GM18909 (cell line): ENCODE data around the gene LHFPL4.

ENCODE experiments used
- ATAC-seq: cut with Tn5 transposase; IDR thresholded peaks from one replicate; pipeline ENCODE4 v1.9.1; 2021; ENCODE audit warnings: mild to moderate bottlenecking; ENCODE audit not compliant: unreplicated experiment, poor library complexity

LHFPL4 gene

DNA sequence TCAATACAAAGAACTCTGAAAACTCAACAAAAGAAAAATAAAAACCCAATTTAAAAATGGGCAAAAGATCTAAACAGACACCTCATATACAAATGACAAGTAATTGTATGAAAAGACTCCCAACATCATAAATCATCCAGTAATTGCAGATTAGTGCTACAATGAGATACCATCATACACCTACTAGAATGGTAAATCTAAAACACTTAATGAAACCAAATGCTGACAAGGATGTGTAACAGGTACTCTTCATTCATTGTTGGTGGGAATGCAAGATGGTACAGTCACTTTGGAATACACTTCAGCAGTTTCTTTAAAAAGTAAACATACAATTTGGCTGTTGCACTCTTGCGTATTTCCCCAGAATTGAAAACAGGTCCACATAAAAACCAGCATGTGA is 68.4 kb downstream of the LHFPL4 start:
- no peak for ATAC-seq

DNA sequence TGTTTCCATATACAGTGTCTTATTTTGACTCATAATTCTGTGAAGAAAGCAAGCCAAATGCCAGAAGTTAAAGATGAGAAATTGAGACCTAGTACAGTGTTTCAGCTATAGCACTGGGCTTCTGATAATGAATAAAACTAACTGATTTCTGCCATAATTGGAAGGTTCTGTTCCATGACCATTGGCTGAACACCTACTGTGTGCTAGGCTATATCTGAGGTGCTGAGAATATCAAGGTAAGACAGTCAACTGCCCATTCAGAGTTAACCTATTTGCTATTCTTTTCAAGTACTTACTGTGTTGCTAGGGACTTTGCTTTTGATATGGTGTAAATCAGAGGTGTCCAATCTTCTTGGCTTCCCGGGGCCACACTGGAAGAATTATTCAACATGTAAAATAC is 73.4 kb downstream of the LHFPL4 start:
- no peak for ATAC-seq

DNA sequence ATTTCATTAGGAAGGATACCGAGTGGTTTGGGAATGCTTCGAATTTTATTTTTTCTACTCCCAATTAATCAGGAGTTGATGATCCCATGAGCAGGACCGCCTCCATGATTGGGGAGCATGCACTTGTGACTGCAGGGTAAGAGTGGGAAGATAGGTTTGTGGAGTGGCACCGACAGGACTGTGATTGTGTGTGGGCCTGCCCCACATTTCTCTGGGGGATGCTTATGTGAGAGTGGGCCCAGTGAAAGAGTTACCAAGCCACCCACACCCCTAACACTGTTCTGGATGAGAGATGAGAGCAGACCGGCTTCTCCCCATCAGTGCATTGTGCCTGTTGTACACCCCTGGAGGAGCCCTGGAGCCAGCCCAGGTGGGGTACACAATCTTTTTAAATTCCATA is 76.7 kb downstream of the LHFPL4 start:
- ATAC-seq, result no peak

DNA sequence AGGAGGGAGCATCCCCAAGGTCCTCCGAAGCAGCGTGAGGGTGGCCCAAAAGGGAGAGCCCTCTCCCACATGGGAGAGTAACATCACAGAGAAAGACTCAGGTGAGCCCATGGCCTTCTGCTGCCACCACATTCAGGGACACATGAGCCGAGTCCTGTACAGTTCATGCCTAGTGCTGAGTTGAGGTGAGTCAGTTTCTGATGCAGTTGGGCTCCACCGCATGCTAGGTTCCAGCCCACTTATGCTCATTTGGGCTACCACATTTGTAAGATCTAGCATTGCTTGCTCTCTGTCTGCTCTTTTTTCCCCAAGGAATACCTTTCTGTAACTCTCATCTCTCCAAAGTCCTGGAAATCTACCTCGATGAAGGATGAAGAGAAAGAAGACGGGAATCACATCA is 79.1 kb downstream of the LHFPL4 start:
- no peak for ATAC-seq

DNA sequence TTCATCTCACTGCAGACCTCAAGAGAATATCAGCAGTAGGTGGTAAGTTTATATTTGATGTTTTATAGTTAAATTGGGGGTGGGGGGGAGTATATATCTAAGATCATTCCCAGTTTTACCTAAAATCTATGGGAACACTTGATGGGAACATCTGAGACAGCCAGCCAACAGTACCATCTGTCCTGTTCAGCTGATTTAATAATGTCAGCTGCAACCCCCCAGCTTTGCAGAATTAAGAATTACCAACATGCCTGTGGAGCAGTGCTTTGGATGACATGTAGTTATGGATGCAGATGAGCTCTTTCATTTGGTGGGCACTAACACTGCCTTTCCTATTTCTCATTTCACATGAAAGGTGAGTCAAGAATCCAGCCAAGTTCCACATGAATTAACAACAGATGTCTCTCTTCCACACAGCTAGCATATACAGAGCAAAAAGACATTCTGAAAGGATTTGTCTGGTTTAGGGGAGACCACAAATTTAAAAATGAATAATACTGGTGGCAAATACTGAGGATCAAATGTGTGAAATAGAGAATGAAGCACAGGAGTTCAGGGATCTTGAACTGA is 80.0 kb downstream of the LHFPL4 start:
- ATAC-seq, result no peak

DNA sequence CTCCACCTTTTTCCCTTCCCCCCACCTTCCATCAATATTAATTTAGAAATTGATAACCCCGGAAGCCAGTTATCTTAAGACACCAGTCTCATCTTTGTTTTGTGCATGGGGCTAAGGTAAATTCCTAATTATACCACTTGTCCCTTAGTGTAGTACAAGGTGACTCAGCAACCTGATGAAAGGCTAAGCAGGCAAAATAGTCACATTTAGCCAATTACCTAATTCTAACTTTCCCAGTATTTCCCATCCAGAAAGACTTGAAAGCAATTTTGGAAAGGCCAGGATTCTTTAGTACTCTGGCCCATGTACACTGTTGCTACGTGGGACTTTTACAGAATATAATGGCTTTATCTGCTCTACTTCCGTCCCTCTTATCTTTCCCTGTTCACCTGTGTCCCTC is 83.6 kb downstream of the LHFPL4 start:
- ATAC-seq, result no peak

DNA sequence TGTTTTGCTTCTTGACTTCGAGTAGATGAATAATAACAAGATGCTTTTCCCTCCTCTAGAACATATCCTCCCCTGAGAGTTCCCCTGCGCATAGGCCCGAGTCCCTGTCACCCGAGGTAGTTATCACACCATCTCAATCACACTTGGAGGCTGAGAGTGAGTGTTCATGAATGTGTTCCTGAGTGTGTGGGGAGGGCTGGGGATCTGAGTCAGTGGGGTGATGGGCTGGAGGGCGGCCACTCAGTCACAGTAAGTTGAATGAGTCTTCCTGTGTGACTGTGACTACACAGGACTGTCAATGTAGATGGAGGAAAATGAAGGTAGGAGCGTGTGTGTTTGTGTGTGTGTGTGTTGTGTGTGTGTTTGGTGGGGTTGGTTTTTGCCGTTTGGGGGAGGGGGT is 85.2 kb downstream of the LHFPL4 start:
- ATAC-seq, result no peak

DNA sequence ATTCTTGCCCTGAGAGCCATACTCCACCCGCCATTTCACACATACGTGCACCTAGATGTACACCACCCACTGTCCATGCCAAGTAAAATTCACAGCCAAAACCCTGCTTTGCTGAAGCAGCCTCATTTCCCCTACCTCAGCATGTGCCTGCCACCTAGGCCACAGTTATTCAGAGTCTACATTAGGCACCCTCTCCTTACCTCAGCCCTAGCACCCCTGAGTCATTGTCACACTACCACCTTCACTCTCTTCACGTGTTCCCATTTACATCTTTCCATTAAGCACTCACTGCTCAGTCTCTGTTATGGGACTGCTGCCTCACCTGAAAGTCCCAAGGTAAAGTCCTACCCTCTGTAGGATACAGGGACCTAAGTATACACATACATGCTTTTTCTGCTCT is 86.2 kb downstream of the LHFPL4 start:
- ATAC-seq, result no peak

DNA sequence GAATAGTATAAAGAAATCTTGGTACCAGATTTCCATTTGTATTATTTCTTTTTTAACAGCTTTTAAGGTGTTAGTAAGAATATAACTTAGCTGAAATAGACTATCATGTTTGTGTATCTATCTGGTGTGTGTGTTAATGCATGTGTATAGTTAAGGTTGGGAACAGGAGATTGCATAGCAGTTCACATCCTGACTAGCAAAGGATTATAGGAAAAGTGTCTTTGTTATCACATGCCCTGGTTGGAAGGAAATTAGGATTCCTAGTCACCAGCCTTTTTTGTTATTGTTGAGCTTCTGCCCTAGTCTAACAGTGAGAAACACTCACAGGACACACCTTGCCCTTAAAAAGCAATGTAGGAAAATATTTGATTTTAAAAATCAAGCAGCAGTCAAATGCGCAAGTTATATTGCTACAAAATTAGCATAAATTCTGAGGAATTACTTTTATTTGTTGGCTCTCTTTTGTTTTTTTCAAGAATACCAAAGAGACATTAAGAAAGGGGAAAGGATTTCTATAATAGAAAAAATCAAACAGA is 98.0 kb downstream of the LHFPL4 start:
- ATAC-seq, result no peak

DNA sequence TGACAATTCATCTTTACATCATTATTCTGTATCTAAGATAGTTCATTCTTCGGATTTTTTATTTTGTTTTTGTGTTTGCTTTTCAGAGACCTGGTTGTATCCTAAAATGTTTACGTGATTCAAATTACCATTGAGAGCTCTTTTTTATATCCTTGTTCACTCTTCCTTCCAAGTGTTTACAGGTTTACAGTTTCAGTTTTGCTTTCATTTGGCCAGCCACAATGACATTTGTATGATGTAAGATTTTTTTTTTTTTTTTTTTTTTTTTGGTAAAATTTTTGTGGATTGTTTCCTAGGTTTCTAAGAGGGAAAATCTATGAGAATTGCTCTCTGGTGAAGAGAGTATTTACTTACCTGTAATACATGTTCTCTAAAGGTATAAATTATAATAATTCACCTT is 101.2 kb downstream of the LHFPL4 start:
- no peak for ATAC-seq

DNA sequence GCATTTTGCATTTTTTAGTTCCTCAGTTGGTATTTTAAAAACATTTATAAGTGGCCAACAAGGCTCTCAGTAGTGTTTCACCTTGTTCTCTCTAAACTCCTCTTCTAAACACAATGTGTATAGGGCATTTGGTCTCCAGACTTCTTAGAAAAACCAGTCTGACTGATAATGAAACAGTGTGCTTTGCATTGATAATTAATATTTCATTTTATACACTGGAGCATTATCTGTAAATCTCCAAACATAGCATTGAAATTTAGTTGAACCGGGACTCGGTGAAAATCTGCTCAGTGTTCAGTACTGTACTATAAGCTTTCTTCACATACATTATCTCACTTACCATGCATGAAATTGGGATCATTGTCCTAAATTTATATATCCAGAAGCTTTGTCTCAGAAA is 102.6 kb downstream of the LHFPL4 start:
- ATAC-seq, result no peak

DNA sequence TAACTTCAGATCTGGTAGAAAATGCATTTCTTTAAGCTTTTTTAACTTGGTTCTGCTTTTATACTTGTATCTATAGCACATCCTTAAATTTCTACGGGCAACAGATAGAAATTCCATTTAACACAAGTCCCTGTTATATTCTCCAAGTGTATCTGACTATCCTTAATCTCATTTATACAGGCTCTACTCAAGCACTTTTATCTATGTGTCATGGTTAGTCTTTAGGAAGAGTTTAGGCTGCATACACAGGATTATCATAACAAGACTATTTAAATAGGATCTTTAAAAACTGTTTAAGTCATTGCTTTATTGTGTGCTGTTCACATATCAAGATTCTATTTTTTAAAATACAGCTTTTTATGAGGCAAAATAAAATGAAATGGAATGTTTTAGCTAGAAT is 103.5 kb downstream of the LHFPL4 start:
- ATAC-seq, result no peak

DNA sequence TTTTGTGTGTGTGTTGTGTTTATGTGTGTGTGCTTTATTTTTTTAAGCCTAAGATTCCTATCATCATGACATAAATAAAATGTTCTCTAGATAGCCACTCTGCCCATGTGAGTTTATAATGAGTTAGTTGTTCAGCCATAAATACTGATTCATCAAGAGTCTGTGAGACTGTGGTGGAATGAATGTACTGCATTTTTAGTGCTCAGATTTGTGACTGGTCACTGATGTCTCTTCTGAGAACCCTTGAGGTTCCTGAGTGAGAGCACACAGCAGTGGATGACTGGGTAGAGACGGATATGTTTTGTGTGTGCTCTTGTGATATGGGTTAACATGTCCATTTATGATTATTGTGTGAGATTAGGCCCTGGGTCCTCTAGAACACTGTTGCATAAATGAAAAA is 105.0 kb downstream of the LHFPL4 start:
- no peak for ATAC-seq
